Breast epithelium (tissue), 4 donors: ENCODE data around the gene GRIP1. TPM values are rescaled to one million over a fixed set of nuclear protein-coding genes. Genes with fewer than 3 reads are reported as not detected.

Experiments
- DNase-seq, 2 donors: peaks; one replicate each; pipeline ENCODE4 v3.0.0-alpha.2; 2019; ENCODE audit warnings: low spot score in 2 of 2
- H3K27ac ChIP-seq, 2 donors: fragments of 200-600 bp; sonication (generic) in 1 of 2; one replicate each; pipeline ENCODE4 v1.5.1; 2016 to 2019; ENCODE audit warnings: mild to moderate bottlenecking in 1 of 2
- H3K27me3 ChIP-seq, 2 donors: fragments of 200-600 bp; sonication (generic) in 1 of 2; one replicate each; pipeline versions ENCODE4 v1.5.1 to v1.6.0; 2017 to 2019; ENCODE audit warnings: control low read depth in 1 of 2, mild to moderate bottlenecking in 1 of 2
- H3K36me3 ChIP-seq: fragments of 200-600 bp; one replicate; pipeline ENCODE4 v1.5.1; 2019
- H3K4me1 ChIP-seq, 2 donors: fragments of 200-600 bp; sonication (generic); one replicate each; pipeline ENCODE4 v1.5.1; 2016 to 2019; ENCODE audit warnings: control low read depth in 1 of 2
- H3K4me3 ChIP-seq, 3 donors: fragments of 200-600 bp; sonication (generic); 1 replicate in 2 of 3; 2 replicates in 1 of 3; pipeline ENCODE4 v1.5.1; 2016 to 2019; ENCODE audit warnings: mild to moderate bottlenecking in 3 of 3, moderate library complexity in 2 of 3
- H3K9me3 ChIP-seq, 2 donors: fragments of 200-600 bp; sonication (generic) in 1 of 2; one replicate each; pipeline ENCODE4 v1.5.1; 2016 to 2019; ENCODE audit warnings: control low read depth in 1 of 2
- POLR2A ChIP-seq: fragments of 450-650 bp; IDR thresholded peaks from one replicate; pipeline ENCODE4 v1.6.1; 2016; ENCODE audit warnings: antibody characterized with exemption, mild to moderate bottlenecking, moderate library complexity
- POLR2AphosphoS5 ChIP-seq, 3 donors: sonication (generic); formaldehyde crosslinking; IDR thresholded peaks; one replicate each; pipeline ENCODE4 v1.6.1; 2017; ENCODE audit warnings: antibody characterized with exemption in 3 of 3
- intact Hi-C: fragments of 100-400 bp; cut with DNase I; formaldehyde crosslinking; loops from one replicate; pipeline ENCODE4 v1.15.1; 2023; ENCODE audit warnings: low total_unique reads
- total RNA-seq, 3 donors: library from RNA; depleted of rRNA; stranded (reverse); fragments of >200 nt; gene quantifications; one replicate each; pipeline ENCODE4 v1.1.0, GENCODE V29; 2016
- TF ChIP-seq, protein P1 (sequence below), 3 donors: fragments of 450-650 bp; IDR thresholded peaks; one replicate each; pipeline ENCODE4 v1.5.1; 2016 to 2017; ENCODE audit warnings: antibody characterized with exemption in 3 of 3, mild to moderate bottlenecking in 3 of 3, moderate library complexity in 3 of 3

GRIP1 gene
- total RNA-seq, 3 donors from 2014 or later: 0.48 to 6.3 (median 2.9) TPM

DNA sequence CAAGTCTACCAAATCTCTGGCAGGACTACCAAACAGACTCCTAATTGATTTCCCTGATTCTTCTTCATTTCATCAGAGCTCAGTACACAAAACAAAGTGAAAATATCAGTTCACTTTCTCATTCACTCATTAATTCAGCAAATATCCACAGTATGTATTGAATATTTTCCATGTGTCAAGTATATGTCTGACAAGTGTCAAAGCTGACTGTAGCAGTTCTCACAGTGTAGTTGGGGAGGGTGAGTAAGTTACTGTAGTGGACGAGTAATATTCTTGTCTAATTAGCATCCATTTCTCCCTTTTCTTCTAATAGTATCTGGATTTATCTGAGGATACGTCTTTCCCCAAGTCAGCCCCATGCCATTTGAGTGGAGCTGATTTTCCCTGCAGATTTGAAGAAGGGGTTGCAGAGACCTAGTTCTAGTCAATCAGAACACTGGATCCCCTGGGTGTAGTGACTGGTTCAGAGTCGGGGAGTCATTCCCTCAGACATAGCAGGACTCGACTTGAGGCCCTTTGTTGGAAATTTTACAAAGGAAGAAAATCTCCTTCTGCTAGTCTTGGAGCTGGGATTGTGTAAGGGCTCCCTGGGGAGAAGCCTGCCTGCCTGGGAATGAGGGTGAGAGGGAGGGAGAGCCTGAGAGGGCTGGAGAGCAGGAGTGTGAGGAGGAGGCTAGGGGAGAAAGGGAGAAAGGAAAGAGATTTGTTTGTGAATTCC, 51.4 kb downstream of the GRIP1 start:
- no peaks in the 10 kb centered on the region for H3K36me3 ChIP-seq
- TF ChIP-seq POLR2A (no peak), POLR2AphosphoS5 (IDR thresholded peaks at IDR 0.05) (no peak)
- TF ChIP-seq, protein P1, sequence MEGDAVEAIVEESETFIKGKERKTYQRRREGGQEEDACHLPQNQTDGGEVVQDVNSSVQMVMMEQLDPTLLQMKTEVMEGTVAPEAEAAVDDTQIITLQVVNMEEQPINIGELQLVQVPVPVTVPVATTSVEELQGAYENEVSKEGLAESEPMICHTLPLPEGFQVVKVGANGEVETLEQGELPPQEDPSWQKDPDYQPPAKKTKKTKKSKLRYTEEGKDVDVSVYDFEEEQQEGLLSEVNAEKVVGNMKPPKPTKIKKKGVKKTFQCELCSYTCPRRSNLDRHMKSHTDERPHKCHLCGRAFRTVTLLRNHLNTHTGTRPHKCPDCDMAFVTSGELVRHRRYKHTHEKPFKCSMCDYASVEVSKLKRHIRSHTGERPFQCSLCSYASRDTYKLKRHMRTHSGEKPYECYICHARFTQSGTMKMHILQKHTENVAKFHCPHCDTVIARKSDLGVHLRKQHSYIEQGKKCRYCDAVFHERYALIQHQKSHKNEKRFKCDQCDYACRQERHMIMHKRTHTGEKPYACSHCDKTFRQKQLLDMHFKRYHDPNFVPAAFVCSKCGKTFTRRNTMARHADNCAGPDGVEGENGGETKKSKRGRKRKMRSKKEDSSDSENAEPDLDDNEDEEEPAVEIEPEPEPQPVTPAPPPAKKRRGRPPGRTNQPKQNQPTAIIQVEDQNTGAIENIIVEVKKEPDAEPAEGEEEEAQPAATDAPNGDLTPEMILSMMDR (IDR thresholded peaks at IDR 0.05): no peak
- H3K4me3 ChIP-seq: no peak overlapping the region
- intact Hi-C loops: no loop called here
- H3K27me3 ChIP-seq: no peaks in the 10 kb centered on the region
- no peak for DNase-seq
- no peak overlapping the region for H3K27ac ChIP-seq
- H3K9me3 ChIP-seq: no peaks in the 10 kb centered on the region
- H3K4me1 ChIP-seq: no peaks in the 10 kb centered on the region

DNA sequence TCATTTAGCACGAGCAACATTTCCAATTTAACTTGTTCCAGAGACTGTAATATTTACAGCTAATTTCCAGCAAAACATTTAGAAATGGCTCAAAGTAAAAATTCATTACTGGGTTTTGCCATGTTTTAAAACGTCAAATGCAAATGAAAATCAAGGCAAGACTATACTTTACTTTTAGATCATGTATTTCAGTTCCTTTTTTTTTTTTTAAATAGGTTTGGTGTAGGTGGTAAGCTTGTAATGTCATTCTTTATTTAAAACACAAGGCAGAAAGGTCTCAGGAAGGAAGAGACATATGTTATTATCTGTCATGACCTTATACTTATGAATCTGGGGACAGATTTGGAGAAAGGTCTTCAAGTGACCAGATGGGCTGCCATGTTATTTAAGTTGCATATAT, 54.1 kb downstream of the GRIP1 start:
- Histone ChIP-seq H3K4me1 (no peaks in the 10 kb centered on the region), H3K27me3 (no peaks in the 10 kb centered on the region), H3K4me3 (no peak overlapping the region), H3K27ac (no peak overlapping the region), H3K9me3 (no peaks in the 10 kb centered on the region), H3K36me3 (no peaks in the 10 kb centered on the region)
- intact Hi-C loops: no loop called here
- TF ChIP-seq, protein P1 (IDR thresholded peaks at IDR 0.05): no peak
- TF ChIP-seq POLR2AphosphoS5 (IDR thresholded peaks at IDR 0.05) (no peak), POLR2A (no peak)
- no peak for DNase-seq

DNA sequence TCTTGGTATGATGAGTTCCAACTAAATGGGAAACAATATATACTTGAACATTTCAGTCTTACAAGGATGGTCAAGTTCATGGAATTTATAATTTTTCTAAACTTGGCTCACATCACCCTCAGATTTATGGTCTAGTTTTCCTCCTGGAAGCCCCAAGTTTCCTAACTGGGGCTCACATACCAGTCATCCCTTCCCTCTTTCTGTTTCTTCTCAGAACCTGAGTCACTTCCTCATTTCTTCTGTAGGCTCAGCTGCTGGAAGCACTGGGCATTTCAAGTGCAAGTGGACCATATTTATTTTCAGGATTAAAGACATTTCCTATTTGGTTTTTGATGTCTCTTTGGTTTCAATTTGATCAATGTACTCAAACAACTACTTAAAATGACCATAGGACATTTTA, 55.4 kb downstream of the GRIP1 start:
- intact Hi-C loops: no loop called here
- H3K27ac ChIP-seq: no peak overlapping the region
- DNase-seq: no peak
- no peaks in the 10 kb centered on the region for H3K4me1 ChIP-seq
- no peaks in the 10 kb centered on the region for H3K27me3 ChIP-seq
- no peak overlapping the region for H3K4me3 ChIP-seq
- TF ChIP-seq POLR2AphosphoS5 (IDR thresholded peaks at IDR 0.05) (no peak), POLR2A (no peak)
- TF ChIP-seq, protein P1 (IDR thresholded peaks at IDR 0.05): no peak
- no peaks in the 10 kb centered on the region for H3K36me3 ChIP-seq
- H3K9me3 ChIP-seq: no peaks in the 10 kb centered on the region

DNA sequence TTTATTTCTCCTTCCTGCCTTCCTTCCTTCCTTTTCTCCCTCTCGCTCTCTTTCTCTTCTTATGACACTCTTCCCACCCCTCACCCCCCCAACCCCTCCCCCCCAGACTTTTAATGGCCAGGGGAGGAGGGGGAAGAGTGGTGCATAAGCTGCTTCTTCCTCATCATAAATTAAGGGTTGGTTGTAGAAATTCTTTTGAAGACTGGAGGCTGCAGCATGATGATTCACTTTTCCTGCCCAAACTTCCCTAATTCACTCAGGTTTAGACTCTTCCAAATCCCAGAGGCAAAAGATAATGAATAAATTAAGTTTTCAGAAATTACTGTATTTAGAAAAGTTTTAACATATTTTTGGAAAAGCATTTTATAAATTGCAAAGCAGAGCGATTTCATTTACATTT, 58.2 kb downstream of the GRIP1 start:
- Histone ChIP-seq H3K4me3 (no peak overlapping the region), H3K36me3 (no peaks in the 10 kb centered on the region), H3K27me3 (no peaks in the 10 kb centered on the region), H3K4me1 (no peaks in the 10 kb centered on the region), H3K27ac (no peak overlapping the region), H3K9me3 (no peaks in the 10 kb centered on the region)
- intact Hi-C loops: no loop called here
- DNase-seq: no peak
- TF ChIP-seq POLR2AphosphoS5 (IDR thresholded peaks at IDR 0.05): no peak
- TF ChIP-seq, protein P1 (IDR thresholded peaks at IDR 0.05): no peak
- no peak for TF ChIP-seq POLR2A

DNA sequence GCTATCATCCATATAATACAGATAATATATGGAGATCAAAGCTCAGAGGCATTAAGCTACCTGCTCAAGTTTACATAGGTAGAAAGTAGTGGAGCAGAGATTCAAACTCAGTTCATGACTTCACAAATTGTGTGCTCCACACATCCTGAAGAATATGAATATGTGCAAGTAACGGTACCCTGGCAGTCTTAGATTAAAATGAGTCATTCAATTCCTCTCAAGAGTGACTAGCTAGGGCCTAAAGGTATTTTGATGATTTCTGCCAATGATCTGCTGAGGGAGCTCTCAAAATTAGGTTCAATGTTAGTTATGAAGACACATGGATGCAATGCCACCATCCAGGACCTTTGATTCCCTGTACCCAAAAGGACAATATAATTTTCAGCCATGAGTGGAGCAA, 58.9 kb downstream of the GRIP1 start:
- TF ChIP-seq POLR2AphosphoS5 (IDR thresholded peaks at IDR 0.05) (no peak), POLR2A (no peak)
- TF ChIP-seq, protein P1 (IDR thresholded peaks at IDR 0.05): no peak
- H3K9me3 ChIP-seq: no peaks in the 10 kb centered on the region
- DNase-seq: no peak
- no peak overlapping the region for H3K4me3 ChIP-seq
- H3K27ac ChIP-seq: no peak overlapping the region
- intact Hi-C loops: no loop called here
- H3K27me3 ChIP-seq: no peaks in the 10 kb centered on the region
- H3K4me1 ChIP-seq: no peaks in the 10 kb centered on the region
- no peaks in the 10 kb centered on the region for H3K36me3 ChIP-seq
